Uterus (tissue), 2 donors: Measurements from ENCODE around the gene RAPH1.

Experiments
- CTCF ChIP-seq, 4 experiments: fragments of 200-600 bp in 2 of 4; fragments of 450-650 bp in 2 of 4; sonication (generic) in 2 of 4; IDR thresholded peaks; one replicate each; pipeline ENCODE4 v1.5.1; 2016 to 2019; ENCODE audit warnings: antibody characterized with exemption in 4 of 4, mild to moderate bottlenecking in 2 of 4, moderate library complexity in 1 of 4
- POLR2A ChIP-seq, 2 donors: fragments of 450-650 bp; IDR thresholded peaks; one replicate each; pipeline ENCODE4 v1.6.1; 2016; ENCODE audit warnings: antibody characterized with exemption in 2 of 2, mild to moderate bottlenecking in 1 of 2, moderate library complexity in 1 of 2

- TF ChIP-seq CTCF (IDR thresholded peaks at IDR 0.05) (no peak), POLR2A (IDR thresholded peaks at IDR 0.05) (no peak)
These were observed 48.6 kb upstream of the RAPH1 start for GRCh38 chr2:203583701-203584100.
